ENCODE results near the gene MAFG. TPM values are rescaled to one million over a fixed set of nuclear protein-coding genes. Genes with fewer than 3 reads are reported as not detected.

Gene MAFG
- total and polyA plus RNA-seq, 2 of the 13 experiments (the other 11 are each of a cell fraction or from before 2014, with no cell fraction given), result 14.5 to 20.0 TPM

- TF ChIP-seq ZGPAT (CRISPR knock-in tag; IDR thresholded peaks at IDR 0.05) (no peak), ZNF124 (CRISPR knock-in tag; IDR thresholded peaks at IDR 0.05) (peak; percentile 67; the same call in 1 of the 2 replicates), MAZ (IDR thresholded peaks at IDR 0.05; ENCODE audit: borderline replicate concordance, low read depth, low read length) (no peak), MAZ (CRISPR knock-in tag; IDR thresholded peaks at IDR 0.05; ENCODE audit: low read depth) (no peak), RARA (CRISPR knock-in tag; IDR thresholded peaks at IDR 0.05) (no peak), ZNF749 (CRISPR knock-in tag; IDR thresholded peaks at IDR 0.05; ENCODE audit: borderline replicate concordance) (peak; percentile 57; the same call in 1 of the 2 replicates), ZNF891 (CRISPR knock-in tag; IDR thresholded peaks at IDR 0.05) (no peak), ZSCAN30 (CRISPR knock-in tag; IDR thresholded peaks at IDR 0.05) (no peak), PHF8 (CRISPR knock-in tag; IDR thresholded peaks at IDR 0.05) (0 out of 2 replicates have a peak, but pooled peaks have one; percentile 37), ZNF274 (CRISPR knock-in tag; IDR thresholded peaks at IDR 0.05) (peak; percentile 91; the same call in 1 of the 2 replicates), CENPX (CRISPR knock-in tag; IDR thresholded peaks at IDR 0.05) (no peak), PATZ1 (CRISPR knock-in tag; IDR thresholded peaks at IDR 0.05) (no peak; the same call in 1 of the 2 replicates), ZNF430 (CRISPR knock-in tag; IDR thresholded peaks at IDR 0.05) (no peak), ZNF451 (CRISPR knock-in tag; IDR thresholded peaks at IDR 0.05) (no peak), PHF21A (CRISPR knock-in tag; IDR thresholded peaks at IDR 0.05) (no peak), BRD4 (CRISPR knock-in tag; IDR thresholded peaks at IDR 0.05) (no peak; the same call in 1 of the 2 replicates), MAFK (conservative IDR thresholded peaks at IDR 0.05 in 1 of 2, IDR thresholded peaks at IDR 0.05 in 1 of 2; ENCODE audit: low read length in 2 of 2) (no peak), HNF1A (IDR thresholded peaks at IDR 0.05; ENCODE audit: low read depth) (no peak), HNF1A (CRISPR knock-in tag; IDR thresholded peaks at IDR 0.05; ENCODE audit: borderline replicate concordance) (0 out of 2 replicates have a peak, but pooled peaks have one; percentile 42), RBFOX2 (IDR thresholded peaks at IDR 0.05; ENCODE audit: low read depth, low read length) (no peak), KAT8 (CRISPR knock-in tag; IDR thresholded peaks at IDR 0.05) (no peak), IKZF4 (CRISPR knock-in tag; IDR thresholded peaks at IDR 0.05; ENCODE audit: borderline replicate concordance, low read depth, not compliant biosample characterization) (peak; percentile 42), ZNF782 (CRISPR knock-in tag; IDR thresholded peaks at IDR 0.05; ENCODE audit: borderline replicate concordance) (no peak), XBP1 (CRISPR knock-in tag; IDR thresholded peaks at IDR 0.05) (no peak)
These were observed 1.2 kb upstream of the MAFG start (continued) for GRCh38 chr17:81928544-81929252.

Data from HepG2 (cell line).